Loucy (cell line): ENCODE data around the gene PRMT1.

ENCODE experiments used
- H2AFZ ChIP-seq: fragments of 200-600 bp; sonication (generic); 2 replicates; pipeline ENCODE4 v1.6.0; 2016; ENCODE audit warnings: antibody characterized with exemption, mild to moderate bottlenecking, low read length, moderate library complexity
- H3F3A ChIP-seq: fragments of 200-600 bp; 2 replicates; pipeline ENCODE4 v1.6.0; 2016; ENCODE audit warnings: antibody characterized with exemption, low read depth, mild to moderate bottlenecking
- H3K27me3 ChIP-seq: fragments of 200-600 bp; sonication (generic); 2 replicates; pipeline ENCODE4 v1.6.1; 2014; ENCODE audit warnings: low read length, mild to moderate bottlenecking; ENCODE audit not compliant: insufficient read depth, poor library complexity, severe bottlenecking
- H3K36me3 ChIP-seq: fragments of 200-600 bp; sonication (generic); 2 replicates; pipeline ENCODE4 v1.6.1; 2016; ENCODE audit warnings: low read length; ENCODE audit not compliant: insufficient read depth
- H3K4me1 ChIP-seq: fragments of 200-600 bp; sonication (generic); 2 replicates; pipeline ENCODE4 v1.5.1; 2014; ENCODE audit warnings: low read length, mild to moderate bottlenecking; ENCODE audit not compliant: insufficient read depth, poor library complexity, severe bottlenecking
- H3K4me2 ChIP-seq: fragments of 200-600 bp; sonication (generic); 2 replicates; pipeline ENCODE4 v1.6.0; 2014; ENCODE audit warnings: antibody characterized with exemption, low read length, low read depth, mild to moderate bottlenecking; ENCODE audit not compliant: poor library complexity, severe bottlenecking
- H3K4me3 ChIP-seq: fragments of 200-600 bp; sonication (generic); 2 replicates; pipeline ENCODE4 v1.5.1; 2014; ENCODE audit warnings: low read length, mild to moderate bottlenecking, mixed read lengths; ENCODE audit not compliant: poor library complexity, severe bottlenecking
- H3K79me2 ChIP-seq: fragments of 200-600 bp; sonication (generic); 2 replicates; pipeline ENCODE4 v1.6.1; 2014; ENCODE audit warnings: low read length; ENCODE audit not compliant: insufficient read depth
- H3K9ac ChIP-seq: fragments of 200-600 bp; sonication (generic); 2 replicates; pipeline ENCODE4 v1.6.0; 2014; ENCODE audit warnings: mild to moderate bottlenecking, low read depth, low read length, moderate library complexity; ENCODE audit not compliant: poor library complexity, severe bottlenecking
- H3K9me2 ChIP-seq: fragments of 200-600 bp; sonication (generic); replicated peaks from 2 replicates; pipeline ENCODE4 v1.6.1; 2016; ENCODE audit warnings: low read depth, low read length, mixed read lengths
- H3K9me3 ChIP-seq: fragments of 200-600 bp; sonication (generic); 2 replicates; pipeline ENCODE4 v1.6.1; 2014; ENCODE audit warnings: mild to moderate bottlenecking, antibody characterized with exemption, low read length, low read depth; ENCODE audit not compliant: insufficient read depth
- H4K20me1 ChIP-seq: fragments of 200-600 bp; sonication (generic); 2 replicates; pipeline ENCODE4 v1.6.0; 2014; ENCODE audit warnings: antibody characterized with exemption, low read length, mild to moderate bottlenecking; ENCODE audit not compliant: insufficient read depth, poor library complexity, severe bottlenecking
- CTCF ChIP-seq: fragments of 200-600 bp; sonication (generic); conservative IDR thresholded peaks from 2 replicates; pipeline ENCODE4 v1.5.1; 2014; ENCODE audit warnings: mild to moderate bottlenecking, antibody characterized with exemption, low read length
- EZH2phosphoT487 ChIP-seq: fragments of 200-600 bp; IDR thresholded peaks from 2 replicates; pipeline ENCODE4 v1.6.1; 2018; ENCODE audit warnings: antibody characterized with exemption, mild to moderate bottlenecking, moderate library complexity, borderline replicate concordance

PRMT1 gene

GRCh38 chr19:49690079-49690655 is 13.1 kb downstream of the PRMT1 start:
- no peaks in the 10 kb centered on the region for H3K9me2 ChIP-seq
- peaks cover 35% of the 10 kb centered on the region; the same call in 1 of the 2 replicates for H3K36me3 ChIP-seq
- H4K20me1 ChIP-seq, result no peaks in the 10 kb centered on the region
- H3K9ac ChIP-seq, result no peak overlapping the region
- no peaks in the 10 kb centered on the region for H3K9me3 ChIP-seq
- no peak overlapping the region for H3K4me2 ChIP-seq
- no peak overlapping the region for H3K4me3 ChIP-seq
- no peaks in the 10 kb centered on the region for H3K79me2 ChIP-seq
- H2AFZ ChIP-seq, result no peak overlapping the region
- no peaks in the 10 kb centered on the region for H3F3A ChIP-seq
- TF ChIP-seq CTCF (no peak), EZH2phosphoT487 (no peak)
- H3K27me3 ChIP-seq, result no peaks in the 10 kb centered on the region
- H3K4me1 ChIP-seq, result no peaks in the 10 kb centered on the region

GRCh38 chr19:49690656-49691242 is 13.7 kb downstream of the PRMT1 start, which contains the start of gene CPT1C:
CPT1C (plus strand) TSS chr19:49691116; CDS start chr19:49692253, 1,137 bp downstream.
- no peak within 1 kb of the TSS for H3K4me2 ChIP-seq
- no peaks in the 10 kb centered on the region for H3K79me2 ChIP-seq
- no peak within 1 kb of the TSS for H3K4me3 ChIP-seq

GRCh38 chr19:49691243-49692146 is 14.4 kb downstream of the PRMT1 start:
- H3K4me2 ChIP-seq, result no peak overlapping the region
- no peak overlapping the region for H3K9ac ChIP-seq
- H3K79me2 ChIP-seq, result no peaks in the 10 kb centered on the region
- TF ChIP-seq CTCF, result no peak
- TF ChIP-seq EZH2phosphoT487, result no peak
- no peaks in the 10 kb centered on the region for H4K20me1 ChIP-seq
- no peaks in the 10 kb centered on the region for H3K9me3 ChIP-seq
- no peaks in the 10 kb centered on the region for H3F3A ChIP-seq
- H3K27me3 ChIP-seq, result no peaks in the 10 kb centered on the region
- no peaks in the 10 kb centered on the region for H3K4me1 ChIP-seq
- no peaks in the 10 kb centered on the region for H3K9me2 ChIP-seq
- no peak overlapping the region for H3K4me3 ChIP-seq
- no peak overlapping the region for H2AFZ ChIP-seq
- H3K36me3 ChIP-seq, result peaks cover 22% of the 10 kb centered on the region; the same call in 1 of the 2 replicates

More at GRCh38 chr19:49690656-49691242, 13.7 kb downstream of the PRMT1 start, which contains the start of gene CPT1C:
- no peaks in the 10 kb centered on the region for H3K9me2 ChIP-seq
- no peaks in the 10 kb centered on the region for H3F3A ChIP-seq
- no peaks in the 10 kb centered on the region for H3K9me3 ChIP-seq
- no peaks in the 10 kb centered on the region for H3K4me1 ChIP-seq
- peaks cover 30% of the 10 kb centered on the region; the same call in 1 of the 2 replicates for H3K36me3 ChIP-seq
- no peak within 1 kb of the TSS for H3K9ac ChIP-seq
- no peak within 1 kb of the TSS for H2AFZ ChIP-seq
- TF ChIP-seq EZH2phosphoT487 (no peak), CTCF (no peak)
- H3K27me3 ChIP-seq, result no peaks in the 10 kb centered on the region
- no peaks in the 10 kb centered on the region for H4K20me1 ChIP-seq
